Liver (tissue), 9 donors: Measurements from ENCODE around the gene SFMBT2. TPM values are rescaled to one million over a fixed set of nuclear protein-coding genes. Genes with fewer than 3 reads are reported as not detected.
A peak's percentile ranks its signal among the peaks of the same experiment; 100 is the strongest.

Source experiments
- DNase-seq: peaks from one replicate; pipeline ENCODE4 v3.0.0-alpha.2; 2017; ENCODE audit warnings: low spot score
- H3K27ac ChIP-seq, 2 donors: one replicate each; pipeline ENCODE4 v1.7.0; 2013; ENCODE audit warnings: inconsistent platforms in 2 of 2, low read length in 2 of 2, control low read depth in 1 of 2, low read depth in 1 of 2, mild to moderate bottlenecking in 1 of 2
- H3K27me3 ChIP-seq, 4 donors: one replicate each; pipeline versions ENCODE4 v1.6.1 to v1.7.0; 2013; ENCODE audit warnings: low read length in 3 of 4, inconsistent platforms in 1 of 4, mild to moderate bottlenecking in 1 of 4, moderate library complexity in 1 of 4; ENCODE audit not compliant: control insufficient read depth in 4 of 4, insufficient read depth in 4 of 4
- H3K36me3 ChIP-seq, 4 donors: one replicate each; pipeline versions ENCODE4 v1.6.1 to v1.7.0; 2013; ENCODE audit warnings: low read length in 3 of 4, mild to moderate bottlenecking in 3 of 4, low read depth in 1 of 4, moderate library complexity in 1 of 4; ENCODE audit not compliant: control insufficient read depth in 4 of 4, insufficient read depth in 3 of 4
- H3K4me1 ChIP-seq, 4 donors: one replicate each; pipeline versions ENCODE4 v1.6.1 to v1.7.0; 2013; ENCODE audit warnings: low read length in 3 of 4, mild to moderate bottlenecking in 3 of 4, moderate library complexity in 1 of 4; ENCODE audit not compliant: control insufficient read depth in 4 of 4, insufficient read depth in 4 of 4
- H3K4me3 ChIP-seq, 3 donors: one replicate each; pipeline versions ENCODE4 v1.6.1 to v1.7.0; 2013; ENCODE audit warnings: low read length in 3 of 3, control low read depth in 1 of 3, low read depth in 1 of 3, mild to moderate bottlenecking in 1 of 3
- H3K9ac ChIP-seq, 2 donors: one replicate each; pipeline ENCODE4 v1.7.0; 2013; ENCODE audit warnings: low read length in 2 of 2, mild to moderate bottlenecking in 2 of 2, moderate library complexity in 2 of 2, control low read depth in 1 of 2, low read depth in 1 of 2
- H3K9me3 ChIP-seq, 4 donors: one replicate each; pipeline versions ENCODE4 v1.6.1 to v1.7.0; 2013; ENCODE audit warnings: low read length in 3 of 4; ENCODE audit not compliant: control insufficient read depth in 4 of 4
- ATF3 ChIP-seq: IDR thresholded peaks from 2 replicates; pipeline ENCODE4 v1.6.1; 2016; ENCODE audit warnings: antibody characterized with exemption
- CTCF ChIP-seq: fragments of 150-350 bp; IDR thresholded peaks from 2 replicates; pipeline ENCODE4 v1.5.1; 2017; ENCODE audit warnings: improper control_type of control experiment, low read depth, low read length; ENCODE audit not compliant: missing input control
- EGR1 ChIP-seq, 2 donors: IDR thresholded peaks; 2 replicates each; pipeline ENCODE4 v1.6.1; 2016 to 2018; ENCODE audit warnings: antibody characterized with exemption in 2 of 2, low read depth in 2 of 2
- FOXA1 ChIP-seq: IDR thresholded peaks from 2 replicates; pipeline ENCODE4 v1.6.1; 2016; ENCODE audit warnings: antibody characterized with exemption
- FOXA2 ChIP-seq: IDR thresholded peaks from 2 replicates; pipeline ENCODE4 v1.6.1; 2016; ENCODE audit warnings: antibody characterized with exemption
- GABPA ChIP-seq, 2 donors: IDR thresholded peaks in 1 of 2; conservative IDR thresholded peaks in 1 of 2; 2 replicates each; pipeline ENCODE4 v1.6.1; 2016; ENCODE audit warnings: antibody characterized with exemption in 2 of 2, mild to moderate bottlenecking in 1 of 2, moderate library complexity in 1 of 2
- HNF4A ChIP-seq, 2 donors: conservative IDR thresholded peaks; 2 replicates each; pipeline ENCODE4 v1.6.1; 2016; ENCODE audit warnings: antibody characterized with exemption in 2 of 2, mild to moderate bottlenecking in 2 of 2
- HNF4G ChIP-seq: IDR thresholded peaks from 2 replicates; pipeline ENCODE4 v1.6.1; 2016; ENCODE audit warnings: antibody characterized with exemption
- JUND ChIP-seq, 2 donors: IDR thresholded peaks; 2 replicates each; pipeline ENCODE4 v1.6.1; 2016; ENCODE audit warnings: antibody characterized with exemption in 2 of 2
- MAX ChIP-seq: IDR thresholded peaks from 2 replicates; pipeline ENCODE4 v1.6.1; 2016; ENCODE audit warnings: antibody characterized with exemption
- NR2F2 ChIP-seq: IDR thresholded peaks from 2 replicates; pipeline ENCODE4 v1.6.1; 2016; ENCODE audit warnings: antibody characterized with exemption
- RAD21 ChIP-seq, 2 donors: IDR thresholded peaks; 2 replicates each; pipeline ENCODE4 v1.6.1; 2016; ENCODE audit warnings: antibody characterized with exemption in 2 of 2, mild to moderate bottlenecking in 2 of 2
- REST ChIP-seq: IDR thresholded peaks from 2 replicates; pipeline ENCODE4 v1.6.1; 2016; ENCODE audit warnings: antibody characterized with exemption, mild to moderate bottlenecking
- RXRA ChIP-seq, 2 donors: IDR thresholded peaks; 2 replicates each; pipeline ENCODE4 v1.6.1; 2017 to 2018; ENCODE audit warnings: antibody characterized with exemption in 2 of 2, mild to moderate bottlenecking in 1 of 2
- SP1 ChIP-seq: IDR thresholded peaks from 2 replicates; pipeline ENCODE4 v1.6.1; 2018; ENCODE audit warnings: antibody characterized with exemption, mild to moderate bottlenecking
- TAF1 ChIP-seq: conservative IDR thresholded peaks from 2 replicates; pipeline ENCODE4 v1.6.1; 2016; ENCODE audit warnings: antibody characterized with exemption, mild to moderate bottlenecking
- YY1 ChIP-seq: IDR thresholded peaks from 2 replicates; pipeline ENCODE4 v1.6.1; 2016; ENCODE audit warnings: antibody characterized with exemption, mild to moderate bottlenecking
- ZBTB33 ChIP-seq: IDR thresholded peaks from 2 replicates; pipeline ENCODE4 v1.6.1; 2016; ENCODE audit warnings: antibody characterized with exemption
- WGBS: extraction: QIAGEN DNeasy Blood & Tissue Kit; methylation state at CpG from one replicate; pipeline ENCODE4 v1.1.7; 2013; 5-methylcytosine and 5-hydroxymethylcytosine counted together
- polyA plus RNA-seq, 2 donors: library from polyadenylated mRNA; stranded (reverse) in 1 of 2; unstranded in 1 of 2; fragments of 200-250 nt in 1 of 2; fragments of >200 nt in 1 of 2; fragmentation: Nextera tagmentation in 1 of 2; extraction: Ambion mirVana in 1 of 2; gene quantifications; one replicate each; pipeline versions ENCODE4 v1.2.1 to v1.2.3, GENCODE V29; 2013 to 2015
- total RNA-seq, 2 donors: library from RNA; depleted of rRNA; stranded (reverse); fragments of >200 nt; gene quantifications; one replicate each; pipeline ENCODE4 v1.2.3, GENCODE V29; 2014
- donor health status: healthy.
- donor health status: healthy.
- donor health status: healthy.
- donor health status: healthy.
- donor health status: healthy.

SFMBT2 gene
- total and polyA plus RNA-seq, 4 donors: 0.46 to 2.8 (median 1.5) TPM

- H3K9ac ChIP-seq: no peak overlapping the region
- no peaks in the 10 kb centered on the region for H3K4me1 ChIP-seq
- no peaks in the 10 kb centered on the region for H3K36me3 ChIP-seq
- no peak for DNase-seq
- TF ChIP-seq CTCF: no peak
- TF ChIP-seq REST: no peak
- TF ChIP-seq ZBTB33: no peak
- TF ChIP-seq GABPA (IDR thresholded peaks at IDR 0.05 in 1 of 2, conservative IDR thresholded peaks at IDR 0.05 in 1 of 2): no peak
- peak in 1 of 2 donors; percentile 41 for TF ChIP-seq RAD21 (IDR thresholded peaks at IDR 0.05)
- TF ChIP-seq RXRA (IDR thresholded peaks at IDR 0.05): peak; percentile 57 to 74
- no peak for TF ChIP-seq FOXA1
- TF ChIP-seq JUND (IDR thresholded peaks at IDR 0.05): no peak
- TF ChIP-seq HNF4A (conservative IDR thresholded peaks at IDR 0.05): no peak
- no peak for TF ChIP-seq TAF1
- TF ChIP-seq FOXA2: no peak
- peak; percentile 99 for TF ChIP-seq NR2F2
- peak; percentile 39 for TF ChIP-seq SP1
- no peak for TF ChIP-seq HNF4G
- no peak for TF ChIP-seq YY1
- TF ChIP-seq ATF3: no peak
- TF ChIP-seq MAX: no peak
- TF ChIP-seq EGR1 (IDR thresholded peaks at IDR 0.05; ENCODE audit: low read depth in 2 of 2): no peak
- H3K4me3 ChIP-seq: no peak overlapping the region
- WGBS: 60% methylated on average over 12 of the region's 12 CpGs
- H3K27me3 ChIP-seq: no peaks in the 10 kb centered on the region
- no peak overlapping the region for H3K27ac ChIP-seq
- H3K9me3 ChIP-seq: no peaks in the 10 kb centered on the region
Observed at GRCh38 chr10:7251696-7252465, 159.0 kb downstream of the SFMBT2 start.
